Subcutaneous adipose tissue (tissue), 4 donors: ENCODE data around the gene ERGIC1. TPM values are rescaled to one million over a fixed set of nuclear protein-coding genes. Genes with fewer than 3 reads are reported as not detected.

Experiments used
- CTCF ChIP-seq: fragments of 450-650 bp; IDR thresholded peaks from one replicate; pipeline ENCODE4 v1.5.1; 2016; ENCODE audit warnings: low read depth, mild to moderate bottlenecking, control low read depth, antibody characterized with exemption, moderate library complexity
- total RNA-seq, 4 donors: library from RNA; depleted of rRNA; stranded (reverse); fragments of >200 nt; gene quantifications; one replicate each; pipeline ENCODE4 v1.1.0, GENCODE V29; 2016

The ERGIC1 gene
- total RNA-seq, 4 donors from 2014 or later = 94.0 to 165 (median 126) TPM

DNA sequence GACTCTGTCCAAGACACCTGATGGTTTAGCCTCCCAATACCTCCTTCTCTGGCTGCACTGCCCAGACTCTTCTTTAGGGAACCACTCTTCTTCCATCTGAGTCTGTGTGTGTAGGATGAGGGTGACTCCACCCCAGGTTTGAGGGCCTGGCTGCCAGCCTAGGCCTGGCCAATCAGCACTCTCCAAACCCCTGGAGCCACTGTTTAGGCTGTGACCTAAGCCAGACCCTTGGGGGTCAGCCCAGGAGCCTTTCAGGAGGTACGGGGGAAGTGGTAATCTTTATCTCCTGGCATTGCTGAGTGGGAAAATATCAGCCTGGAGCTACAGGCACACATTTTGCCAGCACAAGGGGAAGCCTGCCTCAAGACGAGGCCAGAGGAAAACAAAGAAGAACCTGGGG, 6.2 kb upstream of the ERGIC1 start:
- TF ChIP-seq CTCF = no peak

DNA sequence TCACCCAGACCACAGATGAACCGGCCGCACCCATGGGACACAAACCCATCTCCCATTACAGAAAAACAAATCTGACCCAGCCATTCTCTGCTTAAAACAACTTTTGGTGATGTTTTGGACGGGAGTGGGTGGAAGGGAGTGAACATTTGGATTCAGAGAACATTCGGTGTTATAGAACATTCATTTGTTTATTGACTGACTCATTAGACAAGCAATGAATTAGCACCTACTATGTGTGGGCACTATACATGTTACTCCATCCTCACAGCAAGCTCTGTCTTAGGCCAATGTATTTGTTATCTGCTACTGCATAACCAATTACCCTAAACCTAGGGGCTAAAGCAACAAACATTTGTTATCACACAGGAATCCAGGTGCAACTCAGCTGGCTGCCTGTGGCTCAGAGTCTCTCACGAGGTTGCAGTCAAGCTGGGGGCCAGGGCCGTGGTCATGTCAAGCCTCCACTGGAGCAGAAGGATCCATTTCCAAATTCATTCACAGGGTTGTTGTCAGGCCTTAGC, 5.1 kb upstream of the ERGIC1 start:
- no peak for TF ChIP-seq CTCF

- TF ChIP-seq CTCF = no peak
Observed at GRCh38 chr5:172830275-172830799, 3.7 kb upstream of the ERGIC1 start.

GRCh38 chr5:172830876-172831662, 3.0 kb upstream of the ERGIC1 start:
- no peak for TF ChIP-seq CTCF

DNA sequence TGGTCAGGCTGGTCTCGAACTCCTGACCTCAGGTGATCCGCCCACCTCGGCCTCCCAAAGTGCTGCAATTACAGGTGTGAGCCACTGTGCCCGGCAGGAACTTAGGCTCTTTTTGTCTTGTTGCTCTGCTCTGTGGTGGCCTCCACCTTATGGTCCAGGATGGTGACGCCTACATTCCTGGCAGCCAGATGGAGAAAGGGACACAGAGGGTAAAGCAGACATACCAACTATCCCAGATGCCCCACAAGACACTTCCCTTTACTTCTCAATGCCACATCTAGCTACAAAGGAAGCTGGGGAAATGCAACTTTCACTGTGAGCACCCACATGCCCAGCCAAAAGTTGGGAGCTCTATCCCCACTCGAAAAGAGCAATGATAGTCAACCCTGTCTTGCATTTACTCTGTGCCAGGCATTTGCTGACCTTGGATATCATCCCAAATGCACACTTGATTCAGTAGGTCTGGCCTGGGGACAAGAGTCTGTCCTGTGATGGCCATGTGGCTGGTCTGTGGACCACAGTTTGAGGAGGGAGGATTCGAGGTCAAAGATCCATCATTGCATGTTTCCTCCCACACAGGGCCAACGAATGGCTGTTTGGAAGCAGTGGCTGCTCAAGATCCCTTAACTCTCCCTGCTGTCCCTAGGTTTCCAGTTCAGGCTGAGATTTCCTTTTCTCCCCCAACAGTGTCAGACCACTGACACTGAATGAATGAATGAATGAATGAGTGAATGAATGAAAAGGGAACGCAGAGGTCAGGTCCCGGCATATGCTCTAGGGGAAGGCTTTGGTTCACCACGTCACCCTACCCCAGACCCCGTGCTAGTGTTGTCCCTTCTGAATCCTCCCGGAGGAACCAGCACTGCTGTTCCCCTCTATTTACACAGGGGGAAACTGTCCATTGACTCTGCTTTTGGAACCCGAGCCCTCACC, 1.4 kb upstream of the ERGIC1 start:
- TF ChIP-seq CTCF = no peak

DNA sequence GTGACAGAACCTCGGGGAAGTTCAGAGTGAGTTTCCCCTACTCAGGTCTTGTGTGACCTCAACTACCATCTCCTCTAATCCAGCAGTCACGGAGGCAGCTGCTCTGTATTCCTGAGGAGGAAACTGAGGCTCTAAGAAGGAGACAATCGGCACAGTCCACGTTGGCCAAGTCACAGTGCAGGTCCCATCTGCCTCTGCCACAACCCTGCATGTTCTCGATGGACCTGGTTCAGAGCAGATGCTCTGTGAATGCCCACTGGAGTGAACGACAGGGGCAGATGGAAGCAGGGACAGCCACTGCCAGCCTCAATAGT, 722 bp upstream of the ERGIC1 start:
- TF ChIP-seq CTCF = no peak
